Measurements from ENCODE around the gene TMED6.

- TF ChIP-seq EZH2 (IDR thresholded peaks at IDR 0.05) (no peak), POLR2AphosphoS5 (IDR thresholded peaks at IDR 0.05; ENCODE audit: borderline replicate concordance, low read depth, low read length) (no peak)
These were observed 24.9 kb upstream of the TMED6 start for GRCh38 chr16:69376393-69377059.

Measured in SK-N-MC (cell line).